Hippocampal formation (tissue), 2 donors: ENCODE results near the gene PTGR3.

ENCODE experiments used
- DNase-seq, 2 donors: peaks; one replicate each; lab custom pipeline; 2025; lab: John Stamatoyannopoulos, UW

The PTGR3 gene

DNA sequence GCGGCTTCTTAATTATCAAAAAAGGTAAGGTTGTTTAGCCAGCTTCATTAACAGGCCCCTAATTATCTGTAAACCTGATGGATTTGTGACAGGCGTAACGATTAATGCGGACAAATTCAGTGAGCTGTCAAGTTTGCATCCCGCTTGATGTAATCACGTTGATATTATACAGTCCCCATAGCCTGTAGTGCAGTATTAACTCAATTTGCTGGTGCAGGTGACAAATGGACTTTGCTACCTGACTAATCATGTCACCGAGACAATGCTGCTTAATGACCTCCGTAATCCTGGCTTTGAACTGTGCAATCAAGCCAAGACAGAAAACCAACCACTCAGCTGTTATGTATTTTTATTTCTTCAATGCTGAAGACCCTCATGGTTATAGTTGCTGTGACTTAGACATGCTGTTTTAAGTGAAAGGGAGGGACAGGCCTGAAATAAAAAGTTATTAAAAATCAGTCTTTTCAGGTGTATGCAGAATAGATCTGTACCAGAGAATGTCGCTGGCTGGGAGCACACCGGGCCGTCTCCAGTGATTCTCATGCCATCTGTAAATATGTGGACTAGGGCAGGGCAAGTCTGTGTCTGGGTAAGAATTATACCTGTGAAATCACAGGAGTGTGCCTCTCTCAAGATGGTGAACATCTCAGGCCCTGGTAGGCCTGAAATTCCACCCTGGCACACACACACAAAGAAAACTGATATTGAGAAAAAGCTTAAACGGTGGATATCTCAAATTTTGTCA, 6.0 kb upstream of the PTGR3 start:
- DNase-seq = no peak

DNA sequence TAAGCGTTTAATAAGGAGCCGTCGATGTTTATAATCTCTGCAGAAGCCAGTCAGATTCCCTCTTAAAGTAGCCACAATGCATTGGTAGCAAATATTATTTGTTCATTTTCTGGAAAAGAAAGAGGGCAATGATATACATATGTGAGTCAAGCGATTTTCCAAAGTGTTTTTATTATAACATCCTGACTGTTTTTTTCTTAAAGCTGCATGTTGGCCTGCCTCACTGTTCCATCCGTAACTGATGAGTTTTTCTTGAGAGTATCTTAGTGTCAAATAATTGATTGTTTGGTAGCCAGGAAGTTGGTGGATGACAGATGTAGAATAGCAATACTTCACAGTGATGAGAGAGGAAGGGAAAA, 5.4 kb upstream of the PTGR3 start:
- DNase-seq = no peak

GRCh38 chr18:75213611-75214331, 4.8 kb upstream of the PTGR3 start:
- DNase-seq = no peak

- no peak for DNase-seq
These were observed 3.8 kb upstream of the PTGR3 start for GRCh38 chr18:75212751-75213090.

DNA sequence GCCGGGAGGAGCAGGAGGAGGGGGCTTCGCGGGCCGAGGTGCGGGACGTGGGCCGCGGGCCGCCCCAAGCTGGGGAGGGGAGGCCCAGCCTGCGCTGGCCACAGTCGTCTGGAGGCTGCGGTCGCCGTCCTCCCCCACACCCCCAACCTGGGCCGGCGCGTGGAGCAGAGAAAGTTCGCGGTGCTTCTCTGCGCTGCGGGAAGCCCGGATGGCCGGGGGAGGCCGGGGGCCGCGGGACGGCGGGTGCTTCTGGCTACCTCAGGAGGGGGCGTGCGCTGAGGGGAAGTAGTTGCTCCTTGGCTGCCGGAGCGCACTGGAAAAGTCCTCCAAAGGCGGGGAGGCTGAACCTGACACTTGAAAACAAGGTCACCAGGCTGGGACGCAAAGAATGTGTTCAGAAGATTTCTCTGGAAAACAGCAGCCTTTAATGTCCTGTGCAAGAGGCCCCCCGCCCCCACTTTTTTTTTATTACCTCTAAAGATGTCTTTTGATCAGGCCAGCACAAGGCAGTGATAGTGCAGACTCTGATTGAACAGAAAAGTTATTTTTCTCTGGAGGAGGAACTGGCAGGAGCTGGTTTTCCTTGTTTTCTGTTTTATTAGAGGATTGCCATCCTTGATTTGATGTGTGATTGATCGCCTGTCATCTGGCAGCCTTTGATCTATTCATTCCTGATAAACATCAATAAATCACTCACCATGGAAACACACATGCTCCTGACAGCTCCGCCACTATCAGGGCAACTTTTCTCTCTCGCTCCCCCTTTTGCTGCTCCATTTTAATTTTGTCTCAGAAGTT, 3.2 kb upstream of the PTGR3 start:
- DNase-seq = no peak

DNA sequence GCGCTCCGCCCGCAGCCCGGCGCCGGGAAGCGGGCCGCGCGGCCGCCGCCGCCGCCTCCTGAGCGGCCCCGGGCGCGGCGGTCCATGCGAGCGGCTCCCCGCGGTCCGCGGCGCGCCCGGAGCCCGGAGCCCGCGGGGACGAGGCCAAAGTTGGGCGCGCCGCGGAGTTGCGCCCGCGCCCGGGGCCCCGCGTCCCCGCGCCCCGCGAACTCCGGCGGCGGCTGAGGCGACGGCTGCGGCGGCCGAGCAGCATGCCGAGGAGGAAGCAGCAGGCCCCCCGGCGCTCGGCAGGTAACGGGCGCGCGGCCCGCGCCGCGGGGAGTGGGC, 2.6 kb upstream of the PTGR3 start:
- no peak for DNase-seq

DNA sequence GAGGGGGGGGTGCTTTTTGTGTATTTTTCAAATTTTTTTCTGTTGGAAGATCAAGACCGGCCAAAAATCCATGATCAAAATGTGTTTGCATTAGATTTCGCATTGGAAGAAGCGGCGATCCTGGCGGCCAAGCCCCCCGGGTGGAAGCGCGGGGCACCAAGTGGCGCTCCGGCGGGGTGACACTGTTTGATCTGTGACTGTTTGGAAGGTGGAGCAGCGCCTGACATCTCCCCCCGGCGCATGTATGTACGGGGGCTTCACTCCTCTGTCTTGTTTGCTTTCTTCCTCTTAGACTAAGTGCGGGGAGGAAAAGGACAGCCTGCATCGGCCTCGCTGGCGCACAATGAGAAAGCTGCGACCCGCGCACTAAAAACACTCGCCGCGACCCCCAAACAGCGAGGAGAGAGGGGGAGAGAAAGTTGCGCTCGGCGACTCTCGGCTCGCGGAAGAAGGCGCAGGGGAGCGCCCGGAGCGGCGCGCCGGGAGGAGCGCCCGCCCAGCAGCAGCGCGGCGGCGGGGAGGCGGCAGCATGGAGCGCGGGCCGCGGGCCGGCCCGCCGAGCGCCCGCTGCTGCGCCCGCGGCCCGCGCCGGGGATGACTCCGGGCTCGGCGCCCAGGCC, 2.2 kb upstream of the PTGR3 start:
- DNase-seq = no peak

- DNase-seq = peak; percentile 38 to 93
These were observed 1.5 kb upstream of the PTGR3 start, which contains the start of gene TSHZ1 for GRCh38 chr18:75210274-75211001. Gene TSHZ1 (plus strand): TSS chr18:75210797. CDS start chr18:75211877, 1,080 bp downstream.

- no peak for DNase-seq
These were observed 966 bp upstream of the PTGR3 start for GRCh38 chr18:75209951-75210258.

DNA sequence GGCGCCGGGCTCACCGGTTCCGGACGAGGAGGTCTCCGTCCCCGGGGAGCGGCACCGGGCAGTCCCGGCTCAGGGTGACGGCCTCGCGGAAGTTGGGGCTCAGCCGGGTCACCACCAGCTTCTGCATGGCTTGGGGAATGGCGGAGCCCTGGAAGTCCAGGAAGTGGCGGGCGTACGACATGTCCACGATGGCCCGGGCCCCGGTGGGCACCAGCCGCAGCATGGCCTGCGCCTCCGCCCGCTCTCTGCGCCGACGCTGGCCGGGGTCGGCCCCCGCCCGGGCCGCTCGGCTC, 157 bp downstream of the PTGR3 start:
- no peak for DNase-seq

DNA sequence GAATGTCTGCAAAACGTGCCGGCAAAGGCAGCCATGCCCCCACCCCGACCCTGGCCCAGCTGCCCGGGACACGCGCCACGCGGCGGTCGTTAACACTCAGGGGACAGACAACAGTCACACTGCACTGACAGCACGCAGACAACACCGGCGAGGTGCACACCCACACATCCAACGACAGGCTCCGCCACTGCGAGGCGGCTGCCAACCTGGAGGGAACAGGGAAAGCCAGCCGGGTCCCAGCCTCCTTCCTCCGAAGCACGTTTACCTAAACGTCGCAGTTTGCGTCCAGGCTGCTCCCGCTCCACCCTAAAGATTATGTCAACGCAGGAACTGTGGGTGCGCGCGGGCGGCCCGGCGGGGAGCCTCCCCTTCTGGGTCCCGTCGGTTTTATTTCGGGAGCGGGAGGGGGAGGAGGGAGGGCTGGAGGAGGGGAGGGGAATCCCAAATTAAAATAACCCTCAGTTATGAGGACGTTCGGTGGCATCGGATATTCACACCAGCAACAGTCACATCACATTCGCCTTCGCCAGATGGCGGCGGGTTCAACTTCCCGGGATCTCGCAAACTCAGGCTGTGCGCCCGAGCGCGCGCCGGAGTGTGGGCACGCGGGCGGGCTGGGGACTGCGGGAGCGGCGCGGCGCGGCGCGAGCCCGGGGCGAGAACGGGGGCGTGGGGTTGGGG, 644 bp downstream of the PTGR3 start:
- peak; percentile 34 to 45 for DNase-seq

- no peak for DNase-seq
These were observed 1.4 kb downstream of the PTGR3 start for GRCh38 chr18:75207310-75208154.

- no peak for DNase-seq
These were observed 2.3 kb downstream of the PTGR3 start for GRCh38 chr18:75206452-75207309.

DNA sequence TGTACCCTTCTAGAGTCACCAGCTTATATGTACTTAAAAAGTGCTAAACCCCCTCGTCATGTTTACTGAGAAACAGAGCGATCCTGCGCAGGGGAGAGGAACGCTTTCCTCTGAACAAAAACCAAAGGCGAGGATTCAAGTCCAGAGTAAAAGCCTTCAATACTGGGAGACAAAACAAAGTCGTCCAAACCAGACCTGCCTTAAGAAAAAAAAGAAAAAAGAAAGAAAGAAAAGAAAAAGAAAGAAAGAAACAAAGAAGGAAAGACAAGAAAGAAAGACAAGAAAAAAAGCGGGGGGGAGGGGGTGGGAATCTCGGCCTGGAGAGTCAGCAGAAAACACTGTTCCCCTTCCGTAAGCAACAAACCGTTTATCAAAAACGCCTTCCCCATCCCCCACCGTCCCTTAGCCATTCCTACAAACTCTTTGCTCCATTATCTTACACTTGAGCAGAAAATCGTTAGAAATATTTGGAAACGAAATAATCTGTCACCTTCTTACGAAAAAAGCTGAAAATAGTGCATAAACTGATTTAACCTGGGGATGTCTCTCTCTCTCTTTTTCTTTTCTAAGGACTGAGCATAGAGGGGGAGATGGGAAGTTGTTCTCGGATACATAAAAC, 3.3 kb downstream of the PTGR3 start:
- DNase-seq = no peak

- DNase-seq = no peak
These were observed 4.0 kb downstream of the PTGR3 start for GRCh38 chr18:75204732-75205513.

DNA sequence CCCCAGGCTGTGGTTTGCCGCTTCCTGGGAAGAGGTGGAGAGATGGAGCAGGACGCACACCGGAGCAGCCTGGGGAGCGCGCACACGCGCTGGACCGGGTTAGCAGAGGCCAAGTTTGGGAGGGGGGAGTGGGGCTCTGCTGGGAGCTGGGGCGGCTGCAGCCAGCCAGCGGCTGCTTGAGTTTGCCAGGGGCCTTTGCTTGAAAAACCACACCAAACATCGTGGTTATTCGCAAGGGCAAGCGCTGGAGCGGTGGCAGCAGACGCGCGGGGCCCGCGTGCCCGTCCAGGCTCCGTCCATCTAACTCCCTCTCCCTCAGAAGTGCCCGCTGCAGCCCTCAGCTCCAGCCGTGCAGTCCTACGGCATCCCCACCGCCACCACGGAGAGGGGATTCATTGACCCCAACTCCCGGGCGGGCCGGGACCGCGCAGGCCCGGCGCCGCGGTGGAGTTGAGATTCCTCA, 4.6 kb downstream of the PTGR3 start:
- no peak for DNase-seq

- no peak for DNase-seq
These were observed 5.3 kb downstream of the PTGR3 start for GRCh38 chr18:75203416-75204268.
